ENCODE results near the gene MYOD1.

MYOD1 gene

DNA sequence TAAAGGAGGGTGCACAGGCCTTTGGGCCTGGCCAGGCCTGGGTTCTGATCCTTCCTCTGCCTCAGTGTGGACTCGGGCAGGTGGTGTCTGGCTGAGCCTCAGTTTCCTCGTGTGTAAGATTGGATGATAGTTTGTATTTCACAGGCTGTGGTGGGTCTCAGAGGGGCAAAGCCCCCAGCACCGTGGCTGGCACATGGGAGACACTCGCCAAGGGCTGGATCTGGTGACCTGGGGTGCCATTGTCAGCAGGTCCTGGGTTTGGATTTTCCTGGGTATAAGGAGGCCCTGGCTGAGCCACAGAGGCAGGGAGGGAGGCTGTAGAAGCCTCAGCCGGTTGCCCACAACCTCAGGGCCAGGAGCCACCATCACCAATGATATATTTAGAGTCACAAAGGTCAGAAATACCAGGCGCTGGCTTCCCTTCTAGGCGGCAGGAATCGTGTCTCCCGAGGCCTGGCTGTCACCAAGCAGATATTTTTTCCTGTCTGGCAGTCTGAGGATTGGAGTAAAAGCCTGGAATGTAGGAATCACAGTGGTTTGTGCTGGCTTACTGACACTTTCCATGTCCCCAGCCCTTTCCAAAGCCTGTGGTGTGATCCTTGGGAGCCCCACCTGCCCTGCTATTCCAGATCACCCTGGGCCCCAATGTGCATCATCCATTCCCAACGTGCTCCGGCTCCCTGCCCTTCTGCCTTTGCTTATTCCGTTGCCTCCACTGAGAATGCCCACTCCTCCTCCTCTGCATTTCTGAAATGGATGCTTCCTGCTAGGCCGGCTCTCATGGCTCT, 30.8 kb downstream of the MYOD1 start:
- DNase-seq (ENCODE audit: low spot score) = no peak

- no peak for DNase-seq (ENCODE audit: low spot score)
Measured at GRCh38 chr11:17750801-17751165, 31.4 kb downstream of the MYOD1 start.

- DNase-seq (ENCODE audit: low spot score) = no peak
Measured at GRCh38 chr11:17751558-17751957, 32.2 kb downstream of the MYOD1 start.

DNA sequence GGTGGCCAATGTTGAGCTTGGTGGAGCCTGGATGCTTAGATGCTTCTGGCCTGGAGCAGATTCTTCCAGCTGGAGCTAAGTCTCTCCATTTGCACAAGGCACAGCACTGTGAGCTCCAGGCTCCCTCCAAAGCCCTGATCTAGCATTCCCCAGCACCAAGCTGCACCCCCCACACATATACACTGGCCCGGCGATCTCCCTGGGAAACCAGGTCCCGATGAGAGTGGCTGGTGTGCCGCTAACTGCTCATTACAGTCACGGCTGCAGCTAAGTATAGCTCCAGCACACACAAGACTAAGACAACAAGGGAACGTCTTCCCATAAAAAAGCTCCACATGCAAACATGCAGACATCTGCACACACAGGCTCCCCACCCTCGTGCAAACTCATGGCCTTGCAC, 32.8 kb downstream of the MYOD1 start:
- no peak for DNase-seq (ENCODE audit: low spot score)

DNA sequence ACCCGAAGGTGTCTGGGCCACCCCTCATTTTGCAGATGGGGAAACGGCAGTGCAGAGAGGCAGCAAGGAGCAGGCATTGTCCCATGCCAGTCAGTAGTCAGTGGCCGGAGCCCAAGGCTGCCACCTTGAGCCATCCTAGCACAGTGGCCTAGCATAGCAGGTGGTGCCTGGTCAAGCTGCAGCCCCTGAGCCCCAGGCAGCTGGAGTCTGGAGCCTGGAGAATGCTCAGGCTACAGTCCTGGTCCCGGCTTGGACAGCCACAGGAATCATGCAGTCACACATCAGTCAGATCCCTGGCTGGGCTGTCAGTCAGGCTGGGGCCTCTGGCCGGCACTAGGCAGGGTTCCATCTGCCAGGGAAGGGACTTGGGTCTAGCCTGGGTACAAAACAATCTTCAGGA, 33.8 kb downstream of the MYOD1 start:
- no peak for DNase-seq (ENCODE audit: low spot score)

DNA sequence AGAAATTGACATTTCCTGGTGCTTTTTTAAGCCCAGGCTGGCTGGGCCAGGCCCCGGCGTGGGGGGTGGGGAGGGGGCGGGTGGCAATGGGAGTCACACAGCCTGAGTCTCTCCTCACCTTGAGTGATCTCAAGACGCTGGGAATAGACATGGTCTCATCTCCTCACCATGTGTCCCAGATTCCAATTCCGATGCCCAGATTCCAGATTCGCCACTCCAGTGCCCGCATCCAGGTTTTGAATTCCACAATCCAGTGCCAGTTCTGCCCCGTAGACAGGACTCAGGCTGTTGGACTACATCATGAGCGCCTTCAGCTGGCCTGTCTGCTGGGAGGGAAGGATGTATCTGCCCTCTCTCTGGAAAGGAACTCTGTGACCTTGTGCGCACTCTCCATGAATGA, 34.3 kb downstream of the MYOD1 start:
- DNase-seq (ENCODE audit: low spot score) = no peak

GRCh38 chr11:17755891-17756290, 36.5 kb downstream of the MYOD1 start:
- no peak for DNase-seq (ENCODE audit: low spot score)

GRCh38 chr11:17760102-17761029, 41.0 kb downstream of the MYOD1 start:
- DNase-seq (ENCODE audit: low spot score) = peak; percentile 77

DNA sequence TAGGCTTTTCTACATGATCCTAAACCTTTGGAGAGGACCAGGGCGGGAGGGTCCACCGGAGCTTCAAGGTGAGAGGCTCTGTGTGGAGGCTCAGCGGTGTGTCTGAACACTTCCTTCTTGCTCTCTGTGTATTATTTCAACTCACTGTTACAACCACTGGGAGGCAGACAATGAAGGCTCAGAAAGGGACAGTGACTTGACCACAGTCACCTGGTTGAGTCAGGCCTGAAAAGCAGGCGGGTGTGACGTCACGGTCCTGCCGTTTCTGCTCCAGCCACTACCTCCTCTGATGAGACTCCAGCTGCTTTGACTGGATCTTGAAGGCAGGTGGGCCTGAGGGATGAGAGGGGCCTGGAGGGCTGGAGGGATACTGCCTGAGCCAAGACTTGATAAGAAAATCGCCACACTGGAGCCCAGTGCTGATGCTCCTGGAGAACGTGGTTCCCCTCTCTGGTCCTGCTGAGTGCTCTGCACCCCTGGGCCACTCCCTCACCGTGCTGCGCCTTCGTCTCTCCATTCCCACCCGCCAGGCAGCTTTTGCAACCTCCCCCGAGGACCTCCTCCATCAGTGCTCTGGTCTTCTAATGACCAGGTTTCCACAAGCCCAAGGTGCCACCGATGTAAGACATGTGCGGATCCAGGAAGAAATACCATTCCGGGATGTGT, 43.1 kb downstream of the MYOD1 start:
- no peak for DNase-seq (ENCODE audit: low spot score)

DNA sequence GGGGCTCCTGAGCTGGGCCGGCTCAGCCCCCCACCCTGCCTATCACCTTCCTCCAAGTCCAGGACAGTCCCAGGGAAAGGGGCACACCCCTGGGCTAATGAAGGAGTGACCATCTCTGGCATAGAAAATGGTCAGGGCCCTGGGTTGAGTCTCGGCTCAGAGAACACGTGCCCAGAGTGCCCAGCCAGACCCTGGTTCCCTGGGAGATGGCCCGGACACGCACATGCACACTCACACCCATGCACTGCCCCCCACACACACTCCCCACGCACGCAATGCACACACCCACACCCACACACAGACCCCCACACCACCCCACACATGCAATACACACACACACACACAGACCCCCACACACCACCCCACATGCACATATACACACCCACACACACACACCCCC, 43.9 kb downstream of the MYOD1 start:
- no peak for DNase-seq (ENCODE audit: low spot score)

DNA sequence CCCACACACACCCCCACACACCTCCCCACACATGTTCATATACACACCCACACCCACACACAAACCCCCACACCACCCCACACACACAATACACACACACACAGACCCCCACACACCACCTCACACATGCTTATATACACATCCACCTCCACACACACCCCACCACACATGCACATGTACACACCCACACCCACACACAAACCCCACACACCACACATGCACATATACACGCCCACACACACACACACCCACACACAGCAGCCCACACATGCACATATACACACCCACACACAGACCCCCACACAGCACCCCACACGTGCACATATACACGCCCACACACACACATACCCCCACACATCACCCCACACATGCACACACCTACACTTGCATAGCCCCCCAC, 44.3 kb downstream of the MYOD1 start:
- DNase-seq (ENCODE audit: low spot score) = no peak

- DNase-seq (ENCODE audit: low spot score) = no peak
Measured at GRCh38 chr11:17764446-17765218, 45.3 kb downstream of the MYOD1 start.

GRCh38 chr11:17765356-17766072, 46.1 kb downstream of the MYOD1 start:
- DNase-seq (ENCODE audit: low spot score) = no peak

DNA sequence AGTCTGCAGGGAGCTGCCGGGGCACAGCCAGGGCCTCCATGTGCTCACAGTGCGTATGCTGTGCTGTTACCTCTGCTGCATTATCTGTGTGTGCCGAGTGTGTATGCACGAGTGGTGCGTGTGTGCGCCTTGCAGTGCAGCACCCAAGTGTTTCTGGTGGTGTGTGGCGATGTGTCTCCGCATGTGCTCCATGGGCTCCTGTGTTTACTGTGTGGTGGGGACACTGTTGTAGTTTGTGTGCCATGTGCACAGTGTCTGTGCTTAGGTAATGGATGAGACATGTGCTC, 46.6 kb downstream of the MYOD1 start:
- no peak for DNase-seq (ENCODE audit: low spot score)

- no peak for DNase-seq (ENCODE audit: low spot score)
Measured at GRCh38 chr11:17766590-17766989, 47.2 kb downstream of the MYOD1 start.

DNA sequence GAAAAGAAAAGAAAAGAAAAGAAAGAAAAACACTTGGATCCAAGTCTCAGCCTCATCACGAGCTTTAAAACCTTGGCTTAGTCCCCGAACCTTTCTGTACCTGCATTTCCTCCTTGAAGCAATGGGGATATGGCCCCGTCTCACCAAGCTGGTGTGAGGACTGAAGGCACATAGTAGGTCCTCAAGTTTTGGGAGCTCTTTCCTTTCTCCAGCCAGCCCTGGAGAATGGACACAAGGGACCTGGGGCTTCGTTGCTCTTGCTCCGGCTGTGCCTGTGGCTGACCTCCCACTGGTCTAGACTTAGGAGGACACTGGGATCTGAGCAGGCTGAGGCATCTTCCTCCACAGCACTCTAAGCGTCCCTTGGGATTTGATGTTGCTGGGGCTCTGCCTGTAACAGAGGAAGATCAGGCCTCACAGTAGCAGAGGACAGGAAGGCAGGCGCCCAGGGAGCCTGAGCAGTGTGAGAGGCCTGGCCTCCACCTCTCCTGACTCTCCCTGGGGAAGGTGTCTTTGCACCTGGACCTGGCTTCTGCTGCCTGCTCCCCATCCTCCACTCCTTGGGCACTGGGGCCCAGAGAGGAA, 48.0 kb downstream of the MYOD1 start:
- no peak for DNase-seq (ENCODE audit: low spot score)

GRCh38 chr11:17767914-17768313, 48.5 kb downstream of the MYOD1 start:
- DNase-seq (ENCODE audit: low spot score) = no peak

GRCh38 chr11:17768547-17768946, 49.2 kb downstream of the MYOD1 start:
- no peak for DNase-seq (ENCODE audit: low spot score)

GRCh38 chr11:17769218-17769617, 49.8 kb downstream of the MYOD1 start:
- DNase-seq (ENCODE audit: low spot score) = no peak

GRCh38 chr11:17770048-17770652, 50.8 kb downstream of the MYOD1 start:
- no peak for DNase-seq (ENCODE audit: low spot score)

- DNase-seq (ENCODE audit: low spot score) = no peak
Measured at GRCh38 chr11:17770917-17771316, 51.5 kb downstream of the MYOD1 start.
